ENCODE measurements around the gene BRK1.
"Not testable (repeated sequence)": the region's sequence is repeated elsewhere in the genome, so short reads cannot be mapped to it uniquely, and the experiment has no call there.

BRK1 gene

DNA sequence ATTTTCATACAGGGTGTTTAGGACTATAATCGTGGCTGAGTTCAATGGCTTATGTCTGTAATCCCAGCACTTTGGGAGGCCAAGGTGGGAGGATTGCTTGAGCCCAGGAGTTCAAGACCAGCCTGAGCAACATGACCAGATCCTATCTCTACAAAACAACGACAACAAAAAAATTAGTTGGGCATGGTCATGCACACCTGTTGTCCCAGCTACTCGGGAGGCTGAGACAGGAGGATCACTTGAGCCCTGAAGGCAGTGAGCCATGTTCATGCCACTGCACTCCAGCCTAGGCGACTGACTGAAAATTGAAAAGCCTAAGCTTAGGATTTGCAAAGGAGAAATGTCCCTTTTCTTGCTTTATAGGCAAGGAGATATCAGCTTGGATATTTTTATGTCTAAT, 1.5 kb downstream of the BRK1 start:
- CTCF ChIA-PET, result interaction anchor here (1.2 to 2.1 kb wide), 4 partner anchors 13 to 170 kb away, joined by 3 to 6 read pairs (median 4); partner anchors contain the start of gene VHL
- TF ChIP-seq, protein P1, sequence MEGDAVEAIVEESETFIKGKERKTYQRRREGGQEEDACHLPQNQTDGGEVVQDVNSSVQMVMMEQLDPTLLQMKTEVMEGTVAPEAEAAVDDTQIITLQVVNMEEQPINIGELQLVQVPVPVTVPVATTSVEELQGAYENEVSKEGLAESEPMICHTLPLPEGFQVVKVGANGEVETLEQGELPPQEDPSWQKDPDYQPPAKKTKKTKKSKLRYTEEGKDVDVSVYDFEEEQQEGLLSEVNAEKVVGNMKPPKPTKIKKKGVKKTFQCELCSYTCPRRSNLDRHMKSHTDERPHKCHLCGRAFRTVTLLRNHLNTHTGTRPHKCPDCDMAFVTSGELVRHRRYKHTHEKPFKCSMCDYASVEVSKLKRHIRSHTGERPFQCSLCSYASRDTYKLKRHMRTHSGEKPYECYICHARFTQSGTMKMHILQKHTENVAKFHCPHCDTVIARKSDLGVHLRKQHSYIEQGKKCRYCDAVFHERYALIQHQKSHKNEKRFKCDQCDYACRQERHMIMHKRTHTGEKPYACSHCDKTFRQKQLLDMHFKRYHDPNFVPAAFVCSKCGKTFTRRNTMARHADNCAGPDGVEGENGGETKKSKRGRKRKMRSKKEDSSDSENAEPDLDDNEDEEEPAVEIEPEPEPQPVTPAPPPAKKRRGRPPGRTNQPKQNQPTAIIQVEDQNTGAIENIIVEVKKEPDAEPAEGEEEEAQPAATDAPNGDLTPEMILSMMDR (IDR thresholded peaks at IDR 0.05; ENCODE audit: control extremely low read depth, extremely low read depth, low read depth, missing control alignments), result no peak
- POLR2A ChIA-PET, result no interaction called here
- no peak for DNase-seq (ENCODE audit: extremely low spot score)

DNA sequence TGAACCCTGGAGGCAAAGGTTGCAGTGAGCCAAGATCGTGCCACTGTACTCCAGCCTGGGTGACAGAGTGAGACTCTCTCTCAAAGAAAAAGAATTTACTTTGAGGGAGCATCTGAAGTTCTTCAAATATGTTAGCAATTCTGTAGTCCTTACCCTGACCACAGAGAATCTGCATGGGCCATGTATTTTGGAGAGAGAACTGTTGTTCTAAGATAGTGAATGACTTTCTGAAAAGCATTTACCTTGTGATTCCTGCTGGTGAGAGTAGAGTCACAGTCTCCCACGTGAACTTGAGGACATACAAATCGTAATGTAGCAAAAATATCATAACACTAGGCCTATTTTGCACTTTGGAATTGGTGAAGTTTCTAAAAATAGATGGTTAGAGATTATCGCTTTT, 3.9 kb downstream of the BRK1 start:
- DNase-seq (ENCODE audit: extremely low spot score), result no peak
- ChIA-PET CTCF (interaction anchor here (0.8 to 1.1 kb wide), 2 partner anchors 11 to 20 kb away, joined by 3 to 4 read pairs; no protein-coding TSS in a partner anchor), POLR2A (no interaction called here)
- TF ChIP-seq, protein P1 (IDR thresholded peaks at IDR 0.05; ENCODE audit: control extremely low read depth, extremely low read depth, low read depth, missing control alignments), result no peak

DNA sequence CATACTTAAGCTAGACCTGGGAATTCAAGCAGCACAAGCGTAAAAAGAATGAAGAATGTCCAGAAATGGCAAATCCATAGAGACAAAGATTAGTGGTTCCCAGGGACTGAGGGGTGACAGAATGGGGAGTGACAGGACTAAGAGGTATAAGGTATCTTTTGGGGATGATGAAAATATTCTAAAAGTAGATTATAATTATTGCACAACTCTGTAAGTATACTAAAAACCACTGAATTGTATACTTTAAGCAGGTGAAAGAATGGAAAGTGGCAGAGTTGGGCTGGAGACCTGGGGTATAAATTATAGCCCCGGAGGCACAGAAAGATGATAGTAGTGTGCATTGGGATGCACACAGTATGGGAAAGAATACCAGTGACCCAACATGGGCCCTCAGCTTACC, 5.6 kb downstream of the BRK1 start:
- POLR2A ChIA-PET, result no interaction called here
- CTCF ChIA-PET, result no interaction called here
- TF ChIP-seq, protein P1 (IDR thresholded peaks at IDR 0.05; ENCODE audit: control extremely low read depth, extremely low read depth, low read depth, missing control alignments), result no peak
- no peak for DNase-seq (ENCODE audit: extremely low spot score)

DNA sequence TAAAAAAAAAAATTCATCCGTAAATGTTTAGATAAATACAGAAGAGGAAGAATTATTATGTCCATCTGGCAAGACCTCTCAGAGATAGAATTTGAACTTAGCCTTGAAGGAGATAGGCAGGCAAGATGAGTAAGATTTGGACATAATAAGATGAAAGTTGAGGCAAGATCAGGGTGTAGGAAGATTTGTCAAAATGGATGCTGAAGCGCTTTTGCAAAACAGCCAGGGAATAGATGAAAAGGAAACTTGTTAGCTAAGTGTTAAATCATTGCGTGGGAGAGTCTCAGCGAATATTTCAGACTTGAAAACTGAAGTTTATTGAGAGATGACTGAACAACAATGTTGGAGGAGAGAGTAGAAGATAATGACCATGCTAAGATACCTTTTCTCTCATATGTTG, 7.2 kb downstream of the BRK1 start:
- no peak for DNase-seq (ENCODE audit: extremely low spot score)
- ChIA-PET POLR2A (no interaction called here), CTCF (no interaction called here)
- TF ChIP-seq, protein P1 (IDR thresholded peaks at IDR 0.05; ENCODE audit: control extremely low read depth, extremely low read depth, low read depth, missing control alignments), result no peak

DNA sequence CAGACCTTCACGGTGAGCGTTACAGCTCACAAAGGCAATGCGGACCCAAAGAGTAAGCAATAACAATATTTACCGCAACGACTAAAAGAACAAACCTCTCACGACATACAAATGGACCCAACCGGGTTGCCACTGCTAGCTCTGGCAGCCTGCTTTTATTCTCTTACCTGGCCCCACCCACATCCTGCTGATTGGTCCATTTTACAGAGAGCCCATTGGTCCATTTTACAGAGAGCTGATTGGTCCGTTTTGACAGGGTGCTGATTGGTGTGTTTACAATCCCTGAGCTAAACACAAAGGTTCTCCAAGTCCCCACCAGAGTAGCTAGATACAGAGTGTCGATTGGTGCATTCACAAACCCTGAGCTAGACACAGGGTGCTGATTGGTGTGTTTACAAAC, 20.4 kb downstream of the BRK1 start:
- POLR2A ChIA-PET, result interaction anchor here (0.6 kb wide), 1 partner anchor 21 kb away, joined by 7 read pairs; no protein-coding TSS in a partner anchor
- DNase-seq (ENCODE audit: extremely low spot score), result not testable (repeated sequence)
- CTCF ChIA-PET, result interaction anchor here (1.6 kb wide), 2 partner anchors 20 to 42 kb away, joined by 3 to 5 read pairs; partner anchors contain the start of gene BRK1

DNA sequence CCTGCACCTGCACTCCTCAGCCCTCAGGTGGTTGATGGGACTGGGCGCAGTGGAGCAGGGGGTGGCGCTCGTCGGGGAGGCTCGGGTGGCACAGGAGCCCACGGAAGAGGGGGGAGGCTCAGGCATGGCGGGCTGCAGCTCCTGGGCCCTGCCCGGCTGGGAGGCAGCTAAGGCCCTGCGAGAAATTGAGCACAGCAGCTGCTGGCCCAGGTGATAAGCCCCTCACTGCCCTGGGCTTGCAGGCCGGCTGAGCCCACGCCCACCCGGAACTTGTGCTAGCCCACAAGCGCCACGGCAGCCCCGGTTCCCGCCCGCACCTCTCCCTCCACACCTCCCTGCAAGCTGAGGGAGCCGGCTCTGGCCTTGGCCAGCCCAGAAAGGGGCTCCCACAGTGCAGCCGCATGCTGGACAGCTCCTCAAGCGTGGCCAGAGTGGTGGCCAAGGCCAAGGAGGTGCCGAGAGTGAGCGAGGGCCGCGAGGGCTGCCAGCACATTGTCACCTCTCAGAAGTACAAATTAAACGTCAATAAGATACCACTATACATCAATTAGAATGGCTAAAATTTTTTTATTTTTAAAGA, 21.0 kb downstream of the BRK1 start:
- TF ChIP-seq, protein P1 (IDR thresholded peaks at IDR 0.05; ENCODE audit: control extremely low read depth, extremely low read depth, low read depth, missing control alignments), result no peak
- no peak for DNase-seq (ENCODE audit: extremely low spot score)
- CTCF ChIA-PET, result interaction anchor here (1.6 kb wide), 2 partner anchors 21 to 41 kb away, joined by 3 to 5 read pairs; partner anchors contain the start of gene BRK1
- POLR2A ChIA-PET, result interaction anchor here (0.6 kb wide), 1 partner anchor 22 kb away, joined by 7 read pairs; no protein-coding TSS in a partner anchor

DNA sequence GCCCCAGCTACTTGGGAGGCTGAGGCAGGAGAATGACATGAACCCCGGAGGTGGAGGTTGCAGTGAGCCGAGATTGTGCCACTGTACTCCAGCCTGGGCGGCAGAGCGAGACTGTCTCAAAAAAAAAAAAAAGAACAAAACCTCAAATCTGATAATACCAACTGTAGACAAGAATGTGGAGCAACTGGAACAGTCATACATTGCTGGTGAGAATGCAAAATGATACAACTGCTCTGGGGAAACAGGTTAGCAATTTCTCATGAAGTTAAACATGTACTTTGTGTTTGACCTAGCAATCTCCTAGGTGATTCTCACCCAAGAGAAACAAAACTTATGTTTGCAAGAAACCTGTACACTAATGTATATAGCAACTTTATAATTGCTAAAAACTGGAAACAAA, 21.7 kb downstream of the BRK1 start:
- TF ChIP-seq, protein P1 (IDR thresholded peaks at IDR 0.05; ENCODE audit: control extremely low read depth, extremely low read depth, low read depth, missing control alignments), result no peak

More for the DNA sequence above, 21.7 kb downstream of the BRK1 start:
- CTCF ChIA-PET, result no interaction called here
- no peak for DNase-seq (ENCODE audit: extremely low spot score)
- POLR2A ChIA-PET, result no interaction called here
